HEK293 (cell line): Measurements from ENCODE around the gene DPY19L2.

Source experiments
- CTCF ChIP-seq: fragments of 450-650 bp; formaldehyde crosslinking; IDR thresholded peaks from 2 replicates; pipeline ENCODE4 v1.5.1; 2016; ENCODE audit warnings: missing biosample characterization, missing genetic modification characterization
- SALL2 ChIP-seq: fragments of 450-650 bp; formaldehyde crosslinking; IDR thresholded peaks from 2 replicates; pipeline ENCODE4 v1.5.0; 2017; ENCODE audit warnings: missing biosample characterization, mild to moderate bottlenecking, missing genetic modification characterization, borderline replicate concordance
- SETDB1 ChIP-seq: IDR thresholded peaks from one replicate; pipeline ENCODE4 v1.6.1; 2017; ENCODE audit warnings: mild to moderate bottlenecking, low read length, moderate library complexity, mixed read lengths; ENCODE audit not compliant: insufficient read length
- ZBTB10 ChIP-seq: fragments of 450-650 bp; formaldehyde crosslinking; IDR thresholded peaks from 2 replicates; pipeline ENCODE4 v1.5.1; 2016; ENCODE audit warnings: missing biosample characterization, missing genetic modification characterization
- ZNF10 ChIP-seq: fragments of 450-650 bp; formaldehyde crosslinking; IDR thresholded peaks from 2 replicates; pipeline ENCODE4 v1.5.1; 2017; ENCODE audit warnings: missing biosample characterization, missing genetic modification characterization
- ZNF138 ChIP-seq: fragments of 450-650 bp; formaldehyde crosslinking; IDR thresholded peaks from 2 replicates; pipeline ENCODE4 v1.5.1; 2016; ENCODE audit warnings: missing biosample characterization, missing genetic modification characterization, borderline replicate concordance
- ZNF416 ChIP-seq: fragments of 450-650 bp; formaldehyde crosslinking; IDR thresholded peaks from 2 replicates; pipeline ENCODE4 v1.5.1; 2016; ENCODE audit warnings: missing biosample characterization, missing genetic modification characterization
- ZNF501 ChIP-seq: fragments of 450-650 bp; formaldehyde crosslinking; IDR thresholded peaks from 2 replicates; pipeline ENCODE4 v1.5.1; 2016; ENCODE audit warnings: missing biosample characterization, missing genetic modification characterization
- ZNF514 ChIP-seq: fragments of 450-650 bp; formaldehyde crosslinking; IDR thresholded peaks from 2 replicates; pipeline ENCODE4 v1.5.1; 2016; ENCODE audit warnings: missing biosample characterization, missing genetic modification characterization
- TF ChIP-seq, protein P1 (sequence below): fragments of 450-650 bp; formaldehyde crosslinking; IDR thresholded peaks from 2 replicates; pipeline ENCODE4 v1.5.1; 2016; ENCODE audit warnings: missing biosample characterization, missing genetic modification characterization
- TF ChIP-seq, protein P2 (sequence below): fragments of 450-650 bp; formaldehyde crosslinking; IDR thresholded peaks from 2 replicates; pipeline ENCODE4 v1.5.1; 2017; ENCODE audit warnings: missing biosample characterization, missing genetic modification characterization
- TF ChIP-seq, protein P3 (sequence below): fragments of 450-650 bp; formaldehyde crosslinking; IDR thresholded peaks from 2 replicates; pipeline ENCODE4 v1.5.1; 2016; ENCODE audit warnings: missing biosample characterization, missing genetic modification characterization

DNA sequence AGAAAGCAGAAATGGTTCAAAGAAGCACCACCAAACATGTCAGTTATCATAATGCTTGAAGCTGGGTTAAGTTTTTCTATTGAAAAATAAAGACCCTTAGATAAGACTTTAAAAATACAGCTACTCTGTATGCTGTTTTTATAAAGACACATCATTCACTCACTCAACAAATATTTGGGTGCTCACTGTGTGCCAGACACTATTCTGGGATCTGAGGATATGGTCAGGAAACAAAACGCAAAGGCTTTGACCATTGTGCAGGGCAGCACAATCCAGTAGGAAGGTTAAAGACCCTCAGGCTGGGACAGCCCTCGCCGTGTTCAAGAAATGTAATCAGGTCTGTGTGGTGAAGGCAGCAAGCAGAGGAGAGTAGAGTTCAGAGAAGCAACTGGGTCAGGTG lies 38.0 kb upstream of the DPY19L2 start:
- TF ChIP-seq ZBTB10 (no peak), ZNF501 (tag by site-specific recombination) (no peak), ZNF138 (tag by site-specific recombination) (no peak), SALL2 (tag by site-specific recombination) (no peak), ZNF514 (tag by site-specific recombination) (no peak), CTCF (tag by site-specific recombination) (no peak), ZNF10 (no peak), ZNF416 (tag by site-specific recombination) (no peak), SETDB1 (no peak)
- TF ChIP-seq, protein P1, sequence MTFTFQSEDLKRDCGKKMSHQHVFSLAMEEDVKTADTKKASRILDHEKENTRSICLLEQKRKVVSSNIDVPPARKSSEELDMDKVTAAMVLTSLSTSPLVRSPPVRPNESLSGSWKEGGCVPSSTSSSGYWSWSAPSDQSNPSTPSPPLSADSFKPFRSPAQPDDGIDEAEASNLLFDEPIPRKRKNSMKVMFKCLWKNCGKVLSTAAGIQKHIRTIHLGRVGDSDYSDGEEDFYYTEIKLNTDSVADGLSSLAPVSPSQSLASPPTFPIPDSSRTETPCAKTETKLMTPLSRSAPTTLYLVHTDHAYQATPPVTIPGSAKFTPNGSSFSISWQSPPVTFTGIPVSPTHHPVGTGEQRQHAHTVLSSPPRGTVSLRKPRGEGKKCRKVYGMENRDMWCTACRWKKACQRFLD = no peak
- TF ChIP-seq, protein P2, sequence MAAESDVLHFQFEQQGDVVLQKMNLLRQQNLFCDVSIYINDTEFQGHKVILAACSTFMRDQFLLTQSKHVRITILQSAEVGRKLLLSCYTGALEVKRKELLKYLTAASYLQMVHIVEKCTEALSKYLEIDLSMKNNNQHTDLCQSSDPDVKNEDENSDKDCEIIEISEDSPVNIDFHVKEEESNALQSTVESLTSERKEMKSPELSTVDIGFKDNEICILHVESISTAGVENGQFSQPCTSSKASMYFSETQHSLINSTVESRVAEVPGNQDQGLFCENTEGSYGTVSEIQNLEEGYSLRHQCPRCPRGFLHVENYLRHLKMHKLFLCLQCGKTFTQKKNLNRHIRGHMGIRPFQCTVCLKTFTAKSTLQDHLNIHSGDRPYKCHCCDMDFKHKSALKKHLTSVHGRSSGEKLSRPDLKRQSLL (tag by site-specific recombination) = no peak
- TF ChIP-seq, protein P3, sequence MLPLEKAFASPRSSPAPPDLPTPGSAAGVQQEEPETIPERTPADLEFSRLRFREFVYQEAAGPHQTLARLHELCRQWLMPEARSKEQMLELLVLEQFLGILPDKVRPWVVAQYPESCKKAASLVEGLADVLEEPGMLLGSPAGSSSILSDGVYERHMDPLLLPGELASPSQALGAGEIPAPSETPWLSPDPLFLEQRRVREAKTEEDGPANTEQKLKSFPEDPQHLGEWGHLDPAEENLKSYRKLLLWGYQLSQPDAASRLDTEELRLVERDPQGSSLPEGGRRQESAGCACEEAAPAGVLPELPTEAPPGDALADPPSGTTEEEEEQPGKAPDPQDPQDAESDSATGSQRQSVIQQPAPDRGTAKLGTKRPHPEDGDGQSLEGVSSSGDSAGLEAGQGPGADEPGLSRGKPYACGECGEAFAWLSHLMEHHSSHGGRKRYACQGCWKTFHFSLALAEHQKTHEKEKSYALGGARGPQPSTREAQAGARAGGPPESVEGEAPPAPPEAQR (tag by site-specific recombination) = no peak
